ENCODE measurements around the gene FBXL17. TPM values are rescaled to one million over a fixed set of nuclear protein-coding genes. Genes with fewer than 3 reads are reported as not detected.
A peak's percentile ranks its signal among the peaks of the same experiment; 100 is the strongest.

The FBXL17 gene
- total RNA-seq, 1 experiment from 2014 or later, result 7.8 TPM

- DNase-seq (ENCODE audit: low read depth), result no peak
Measured at GRCh38 chr5:108001222-108001621, 380.7 kb downstream of the FBXL17 start.

GRCh38 chr5:107997338-107997980 lies 384.4 kb downstream of the FBXL17 start:
- peak; percentile 50 for DNase-seq (ENCODE audit: low read depth)

- no peak for DNase-seq (ENCODE audit: low read depth)
Measured at GRCh38 chr5:107993341-107993740, 388.6 kb downstream of the FBXL17 start.

- DNase-seq (ENCODE audit: low read depth), result no peak
Measured at GRCh38 chr5:107990881-107991810, 390.8 kb downstream of the FBXL17 start.

GRCh38 chr5:107985144-107985543 lies 396.8 kb downstream of the FBXL17 start:
- DNase-seq (ENCODE audit: low read depth), result peak; percentile 23

- DNase-seq (ENCODE audit: low read depth), result no peak
Measured at GRCh38 chr5:107982703-107983425, 399.0 kb downstream of the FBXL17 start.

GRCh38 chr5:107980923-107981692 lies 400.8 kb downstream of the FBXL17 start:
- DNase-seq (ENCODE audit: low read depth), result no peak

- DNase-seq (ENCODE audit: low read depth), result no peak
Measured at GRCh38 chr5:107979900-107980299, 402.0 kb downstream of the FBXL17 start.

- DNase-seq (ENCODE audit: low read depth), result no peak
Measured at GRCh38 chr5:107979291-107979690, 402.6 kb downstream of the FBXL17 start.

GRCh38 chr5:107977550-107978071 lies 404.3 kb downstream of the FBXL17 start:
- DNase-seq (ENCODE audit: low read depth), result no peak

- no peak for DNase-seq (ENCODE audit: low read depth)
Measured at GRCh38 chr5:107975568-107975967, 406.3 kb downstream of the FBXL17 start.

- no peak for DNase-seq (ENCODE audit: low read depth)
Measured at GRCh38 chr5:107971846-107972245, 410.1 kb downstream of the FBXL17 start.

GRCh38 chr5:107969847-107970246 lies 412.1 kb downstream of the FBXL17 start:
- no peak for DNase-seq (ENCODE audit: low read depth)

GRCh38 chr5:107968998-107969397 lies 412.9 kb downstream of the FBXL17 start:
- DNase-seq (ENCODE audit: low read depth), result no peak

GRCh38 chr5:107968406-107968843 lies 413.5 kb downstream of the FBXL17 start:
- DNase-seq (ENCODE audit: low read depth), result no peak

GRCh38 chr5:107966201-107966600 lies 415.7 kb downstream of the FBXL17 start:
- DNase-seq (ENCODE audit: low read depth), result no peak

GRCh38 chr5:107964722-107965121 lies 417.2 kb downstream of the FBXL17 start:
- DNase-seq (ENCODE audit: low read depth), result no peak

GRCh38 chr5:107959573-107960279 lies 422.2 kb downstream of the FBXL17 start:
- no peak for DNase-seq (ENCODE audit: low read depth)

- DNase-seq (ENCODE audit: low read depth), result no peak
Measured at GRCh38 chr5:107958861-107959260, 423.0 kb downstream of the FBXL17 start.

- no peak for DNase-seq (ENCODE audit: low read depth)
Measured at GRCh38 chr5:107958432-107958831, 423.5 kb downstream of the FBXL17 start.

GRCh38 chr5:107957051-107957450 lies 424.8 kb downstream of the FBXL17 start:
- no peak for DNase-seq (ENCODE audit: low read depth)
